ENCODE measurements around the gene EIF4G2.

DNA sequence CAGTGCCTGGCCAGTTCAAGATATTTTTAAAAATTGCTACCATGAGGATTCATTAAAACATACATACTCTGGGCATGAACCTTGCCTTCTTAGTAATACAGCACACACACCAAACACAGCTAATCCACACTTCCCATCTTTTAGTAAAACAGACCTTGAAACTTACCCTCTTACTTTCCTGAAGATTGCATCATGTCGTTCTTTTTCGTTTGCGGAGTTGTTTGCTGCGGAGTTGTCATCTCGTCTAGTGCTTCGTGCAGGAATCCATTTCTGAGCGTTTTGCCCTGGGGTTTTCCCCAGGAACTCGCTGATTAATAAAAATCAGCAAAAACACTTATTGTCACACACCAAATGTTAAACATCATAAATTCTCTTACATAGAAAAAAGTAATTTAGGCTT lies 3.0 kb downstream of the EIF4G2 start:
- TF ChIP-seq, protein P1, sequence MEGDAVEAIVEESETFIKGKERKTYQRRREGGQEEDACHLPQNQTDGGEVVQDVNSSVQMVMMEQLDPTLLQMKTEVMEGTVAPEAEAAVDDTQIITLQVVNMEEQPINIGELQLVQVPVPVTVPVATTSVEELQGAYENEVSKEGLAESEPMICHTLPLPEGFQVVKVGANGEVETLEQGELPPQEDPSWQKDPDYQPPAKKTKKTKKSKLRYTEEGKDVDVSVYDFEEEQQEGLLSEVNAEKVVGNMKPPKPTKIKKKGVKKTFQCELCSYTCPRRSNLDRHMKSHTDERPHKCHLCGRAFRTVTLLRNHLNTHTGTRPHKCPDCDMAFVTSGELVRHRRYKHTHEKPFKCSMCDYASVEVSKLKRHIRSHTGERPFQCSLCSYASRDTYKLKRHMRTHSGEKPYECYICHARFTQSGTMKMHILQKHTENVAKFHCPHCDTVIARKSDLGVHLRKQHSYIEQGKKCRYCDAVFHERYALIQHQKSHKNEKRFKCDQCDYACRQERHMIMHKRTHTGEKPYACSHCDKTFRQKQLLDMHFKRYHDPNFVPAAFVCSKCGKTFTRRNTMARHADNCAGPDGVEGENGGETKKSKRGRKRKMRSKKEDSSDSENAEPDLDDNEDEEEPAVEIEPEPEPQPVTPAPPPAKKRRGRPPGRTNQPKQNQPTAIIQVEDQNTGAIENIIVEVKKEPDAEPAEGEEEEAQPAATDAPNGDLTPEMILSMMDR (IDR thresholded peaks at IDR 0.05; ENCODE audit: poor library complexity, severe bottlenecking), result no peak
- TF ChIP-seq EP300 (conservative IDR thresholded peaks at IDR 0.05; ENCODE audit: poor library complexity, severe bottlenecking) (no peak), MXI1 (conservative IDR thresholded peaks at IDR 0.05; ENCODE audit: poor library complexity, severe bottlenecking) (no peak)
